OCI-LY1 (cell line): ENCODE data around the gene KHDC4.

ENCODE experiments used
- H2AFZ ChIP-seq: fragments of 200-600 bp; sonication (generic), shearing (Covaris generic); 2 replicates; pipeline ENCODE4 v1.6.0; 2014; ENCODE audit warnings: antibody characterized with exemption, mild to moderate bottlenecking, low read length
- H3F3A ChIP-seq: fragments of 200-600 bp; sonication (generic), shearing (Covaris generic); 2 replicates; pipeline ENCODE4 v1.6.0; 2014; ENCODE audit warnings: mild to moderate bottlenecking, antibody characterized with exemption, low read length, moderate library complexity; ENCODE audit not compliant: insufficient read depth
- H3K27ac ChIP-seq: fragments of 200-600 bp; sonication (generic); 2 replicates; pipeline ENCODE4 v1.5.1; 2014; ENCODE audit warnings: low read length, mixed run types, mild to moderate bottlenecking, low read depth; ENCODE audit not compliant: poor library complexity, severe bottlenecking
- H3K27me3 ChIP-seq: fragments of 200-600 bp; sonication (generic); 2 replicates; pipeline ENCODE4 v1.6.0; 2014; ENCODE audit warnings: antibody characterized with exemption, mild to moderate bottlenecking, low read length, moderate library complexity; ENCODE audit not compliant: insufficient read depth
- H3K36me3 ChIP-seq: fragments of 200-600 bp; sonication (generic); 2 replicates; pipeline ENCODE4 v1.6.1; 2014; ENCODE audit warnings: mild to moderate bottlenecking, antibody characterized with exemption, low read length, moderate library complexity, mixed read lengths; ENCODE audit not compliant: insufficient read depth
- H3K4me1 ChIP-seq: fragments of 200-600 bp; sonication (generic); 2 replicates; pipeline ENCODE4 v1.5.1; 2014; ENCODE audit warnings: mild to moderate bottlenecking, low read length, moderate library complexity; ENCODE audit not compliant: insufficient read depth, severe bottlenecking
- H3K4me2 ChIP-seq: fragments of 200-600 bp; sonication (generic), shearing (Covaris generic); 2 replicates; pipeline ENCODE4 v1.6.1; 2014; ENCODE audit warnings: low read length
- H3K4me3 ChIP-seq: fragments of 200-600 bp; sonication (generic); 2 replicates; pipeline ENCODE4 v1.5.1; 2014; ENCODE audit warnings: low read length, low read depth, mild to moderate bottlenecking, mixed read lengths; ENCODE audit not compliant: poor library complexity, severe bottlenecking
- H3K79me2 ChIP-seq: fragments of 200-600 bp; shearing (Covaris generic); 2 replicates; pipeline ENCODE4 v1.6.1; 2016; ENCODE audit warnings: mixed run types, low read length, mixed read lengths; ENCODE audit not compliant: insufficient read depth
- H3K9ac ChIP-seq: fragments of 200-600 bp; sonication (generic), shearing (Covaris generic); 2 replicates; pipeline ENCODE4 v1.6.1; 2014; ENCODE audit warnings: mild to moderate bottlenecking, low read length, mixed read lengths
- H3K9me2 ChIP-seq: fragments of 200-600 bp; sonication (generic), shearing (Covaris generic); 2 replicates; pipeline ENCODE4 v1.6.1; 2014; ENCODE audit warnings: low read depth, mild to moderate bottlenecking, low read length, mixed read lengths
- H3K9me3 ChIP-seq: fragments of 200-600 bp; shearing (Covaris generic); 2 replicates; pipeline ENCODE4 v1.6.1; 2014; ENCODE audit warnings: low read length, mixed read lengths
- H4K20me1 ChIP-seq: fragments of 200-600 bp; sonication (generic), shearing (Covaris generic); 2 replicates; pipeline ENCODE4 v1.6.0; 2016; ENCODE audit warnings: mild to moderate bottlenecking, low read length; ENCODE audit not compliant: insufficient read depth
- EZH2 ChIP-seq: fragments of 200-600 bp; sonication (generic), shearing (Covaris generic); IDR thresholded peaks from 2 replicates; pipeline ENCODE4 v1.8.0; 2017; ENCODE audit warnings: borderline replicate concordance, mixed run types, mild to moderate bottlenecking, antibody characterized with exemption, low read length, moderate library complexity, mixed read lengths
- TF ChIP-seq, protein P1 (sequence below): fragments of 200-600 bp; sonication (generic), shearing (Covaris generic); IDR thresholded peaks from 2 replicates; pipeline ENCODE4 v1.5.1; 2017; ENCODE audit warnings: mild to moderate bottlenecking, antibody characterized with exemption, low read length, moderate library complexity, mixed read lengths

The KHDC4 gene

GRCh38 chr1:155888481-155888880 lies 45.7 kb downstream of the KHDC4 start:
- H3K9me2 ChIP-seq, result no peaks in the 10 kb centered on the region
- H3K36me3 ChIP-seq, result no peaks in the 10 kb centered on the region
- no peaks in the 10 kb centered on the region for H3K79me2 ChIP-seq
- H3K4me1 ChIP-seq, result peaks cover 25% of the 10 kb centered on the region
- no peaks in the 10 kb centered on the region for H4K20me1 ChIP-seq
- H3K4me3 ChIP-seq, result no peak overlapping the region
- no peak overlapping the region for H3K4me2 ChIP-seq
- no peaks in the 10 kb centered on the region for H3K27me3 ChIP-seq
- TF ChIP-seq, protein P1, sequence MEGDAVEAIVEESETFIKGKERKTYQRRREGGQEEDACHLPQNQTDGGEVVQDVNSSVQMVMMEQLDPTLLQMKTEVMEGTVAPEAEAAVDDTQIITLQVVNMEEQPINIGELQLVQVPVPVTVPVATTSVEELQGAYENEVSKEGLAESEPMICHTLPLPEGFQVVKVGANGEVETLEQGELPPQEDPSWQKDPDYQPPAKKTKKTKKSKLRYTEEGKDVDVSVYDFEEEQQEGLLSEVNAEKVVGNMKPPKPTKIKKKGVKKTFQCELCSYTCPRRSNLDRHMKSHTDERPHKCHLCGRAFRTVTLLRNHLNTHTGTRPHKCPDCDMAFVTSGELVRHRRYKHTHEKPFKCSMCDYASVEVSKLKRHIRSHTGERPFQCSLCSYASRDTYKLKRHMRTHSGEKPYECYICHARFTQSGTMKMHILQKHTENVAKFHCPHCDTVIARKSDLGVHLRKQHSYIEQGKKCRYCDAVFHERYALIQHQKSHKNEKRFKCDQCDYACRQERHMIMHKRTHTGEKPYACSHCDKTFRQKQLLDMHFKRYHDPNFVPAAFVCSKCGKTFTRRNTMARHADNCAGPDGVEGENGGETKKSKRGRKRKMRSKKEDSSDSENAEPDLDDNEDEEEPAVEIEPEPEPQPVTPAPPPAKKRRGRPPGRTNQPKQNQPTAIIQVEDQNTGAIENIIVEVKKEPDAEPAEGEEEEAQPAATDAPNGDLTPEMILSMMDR, result no peak
- no peak for TF ChIP-seq EZH2
- peaks cover 3% of the 10 kb centered on the region; the same call in 1 of the 2 replicates for H3F3A ChIP-seq
- no peak overlapping the region for H3K27ac ChIP-seq
- H2AFZ ChIP-seq, result no peak overlapping the region
- H3K9me3 ChIP-seq, result no peaks in the 10 kb centered on the region
- no peak overlapping the region for H3K9ac ChIP-seq

GRCh38 chr1:155884982-155885381 lies 49.2 kb downstream of the KHDC4 start:
- Histone ChIP-seq H3K27ac (no peak overlapping the region), H3K79me2 (no peaks in the 10 kb centered on the region), H3K36me3 (no peaks in the 10 kb centered on the region), H3K9me3 (no peaks in the 10 kb centered on the region), H3F3A (no peaks in the 10 kb centered on the region), H3K9me2 (no peaks in the 10 kb centered on the region), H3K27me3 (no peaks in the 10 kb centered on the region), H3K4me1 (peaks cover 34% of the 10 kb centered on the region), H3K4me2 (0 out of 2 replicates have a peak overlapping the region, but pooled peaks have one; percentile 8), H3K4me3 (no peak overlapping the region), H2AFZ (no peak overlapping the region), H3K9ac (0 out of 2 replicates have a peak overlapping the region, but pooled peaks have one; percentile 21), H4K20me1 (no peaks in the 10 kb centered on the region)
- TF ChIP-seq EZH2, result no peak
- TF ChIP-seq, protein P1, result no peak

DNA sequence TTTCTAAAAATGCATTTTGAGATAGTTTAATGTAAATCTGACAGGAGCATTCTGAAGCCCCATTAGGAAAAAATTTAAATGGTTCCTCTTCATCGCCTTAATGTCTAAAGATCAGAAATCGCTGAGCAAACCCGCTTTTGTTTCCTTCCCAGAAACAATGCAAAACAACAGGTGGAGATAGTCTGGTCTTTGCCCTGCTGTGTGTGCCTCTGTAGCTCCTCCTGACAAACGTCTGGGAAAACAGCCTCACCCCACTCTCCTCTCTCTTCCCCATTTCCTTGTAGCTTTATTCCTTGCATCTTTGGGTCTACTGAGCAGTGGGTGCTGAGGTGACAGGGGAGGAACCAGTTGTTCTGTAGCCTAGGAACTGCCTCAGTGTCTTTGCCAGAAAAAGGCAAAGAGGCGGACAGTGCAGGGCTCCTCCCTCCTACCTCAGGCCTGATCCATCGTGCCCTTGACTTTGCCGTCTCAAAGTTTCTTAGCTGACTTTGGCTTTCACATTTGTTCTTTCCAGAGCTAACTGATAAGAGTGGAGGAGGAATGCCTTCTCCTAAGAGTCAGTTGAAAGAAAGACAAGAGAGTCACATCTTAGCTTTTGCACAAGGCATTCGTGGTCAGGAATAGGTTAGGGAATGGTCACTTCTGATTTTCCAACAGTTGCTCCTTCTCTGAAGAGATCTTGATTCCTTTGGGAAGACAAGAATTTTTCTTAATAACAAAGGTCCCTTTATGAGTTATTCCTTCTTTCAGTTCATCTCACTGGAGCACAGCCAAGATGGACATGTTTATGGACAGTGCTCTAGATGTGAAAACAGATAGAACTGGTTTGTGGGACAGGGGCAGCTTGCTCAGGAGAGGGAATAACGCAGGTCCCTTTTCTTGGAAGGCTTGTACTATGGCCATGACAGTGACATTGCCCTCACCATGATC lies 49.9 kb downstream of the KHDC4 start:
- Histone ChIP-seq H3K9ac (no peak overlapping the region), H3K4me1 (peaks cover 34% of the 10 kb centered on the region), H3K36me3 (no peaks in the 10 kb centered on the region), H3K4me2 (no peak overlapping the region), H3K27ac (peak overlapping the region; percentile 7), H3K9me2 (no peaks in the 10 kb centered on the region), H3K27me3 (no peaks in the 10 kb centered on the region), H3F3A (no peaks in the 10 kb centered on the region), H4K20me1 (no peaks in the 10 kb centered on the region), H3K4me3 (no peak overlapping the region), H2AFZ (no peak overlapping the region), H3K9me3 (no peaks in the 10 kb centered on the region), H3K79me2 (no peaks in the 10 kb centered on the region)
- TF ChIP-seq EZH2, result no peak
- TF ChIP-seq, protein P1, result no peak
